ENCODE data around the gene NFIX. TPM values are rescaled to one million over a fixed set of nuclear protein-coding genes. Genes with fewer than 3 reads are reported as not detected.
A peak's percentile ranks its signal among the peaks of the same experiment; 100 is the strongest.

Gene NFIX
- total RNA-seq, 1 donor from 2014 or later = 6.7 TPM

DNA sequence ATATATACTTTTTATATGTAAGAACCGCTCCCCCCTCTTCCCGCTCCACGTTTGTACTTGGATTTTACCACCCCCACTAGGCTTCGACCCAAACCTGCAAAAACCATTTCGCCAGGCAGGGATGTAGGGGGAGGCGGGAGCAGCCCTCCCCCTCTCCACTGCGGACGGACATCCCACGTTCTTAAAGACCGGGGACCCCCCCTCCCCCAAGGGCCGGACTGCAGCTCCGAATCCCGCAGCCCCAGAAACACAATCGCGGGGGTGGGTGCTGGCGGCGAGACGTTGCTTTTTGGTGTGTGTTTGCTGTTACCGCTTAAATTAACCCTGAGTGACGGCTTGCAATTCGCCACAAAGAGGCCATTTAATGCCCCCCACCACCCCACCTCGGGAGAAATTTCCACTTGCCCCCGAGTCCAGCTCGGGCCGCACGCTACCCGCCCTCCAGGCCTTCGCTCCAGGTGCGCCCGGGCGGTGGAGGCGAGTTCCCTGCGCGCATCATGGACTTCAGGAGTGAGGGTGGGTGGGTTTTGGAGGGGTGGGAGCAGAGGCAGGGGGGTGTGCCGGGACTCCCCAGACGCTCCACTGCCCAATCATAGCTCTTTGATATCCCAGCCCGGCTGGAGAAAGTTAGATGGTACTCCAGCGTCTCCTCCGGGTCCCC is 15.8 kb downstream of the NFIX start:
- H3K27me3 ChIP-seq (ENCODE audit: control insufficient read depth, insufficient read depth, low read length) = peaks cover 55% of the 10 kb centered on the region
- no peak for DNase-seq (ENCODE audit: low read depth)
- H3K4me3 ChIP-seq (ENCODE audit: low read depth, low read length) = no peak overlapping the region
- TF ChIP-seq, protein P1, sequence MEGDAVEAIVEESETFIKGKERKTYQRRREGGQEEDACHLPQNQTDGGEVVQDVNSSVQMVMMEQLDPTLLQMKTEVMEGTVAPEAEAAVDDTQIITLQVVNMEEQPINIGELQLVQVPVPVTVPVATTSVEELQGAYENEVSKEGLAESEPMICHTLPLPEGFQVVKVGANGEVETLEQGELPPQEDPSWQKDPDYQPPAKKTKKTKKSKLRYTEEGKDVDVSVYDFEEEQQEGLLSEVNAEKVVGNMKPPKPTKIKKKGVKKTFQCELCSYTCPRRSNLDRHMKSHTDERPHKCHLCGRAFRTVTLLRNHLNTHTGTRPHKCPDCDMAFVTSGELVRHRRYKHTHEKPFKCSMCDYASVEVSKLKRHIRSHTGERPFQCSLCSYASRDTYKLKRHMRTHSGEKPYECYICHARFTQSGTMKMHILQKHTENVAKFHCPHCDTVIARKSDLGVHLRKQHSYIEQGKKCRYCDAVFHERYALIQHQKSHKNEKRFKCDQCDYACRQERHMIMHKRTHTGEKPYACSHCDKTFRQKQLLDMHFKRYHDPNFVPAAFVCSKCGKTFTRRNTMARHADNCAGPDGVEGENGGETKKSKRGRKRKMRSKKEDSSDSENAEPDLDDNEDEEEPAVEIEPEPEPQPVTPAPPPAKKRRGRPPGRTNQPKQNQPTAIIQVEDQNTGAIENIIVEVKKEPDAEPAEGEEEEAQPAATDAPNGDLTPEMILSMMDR (IDR thresholded peaks at IDR 0.05; ENCODE audit: insufficient read depth, low read length, poor library complexity, severe bottlenecking) = no peak
- no peaks in the 10 kb centered on the region for H3K36me3 ChIP-seq (ENCODE audit: control insufficient read depth, insufficient read depth, low read length)

DNA sequence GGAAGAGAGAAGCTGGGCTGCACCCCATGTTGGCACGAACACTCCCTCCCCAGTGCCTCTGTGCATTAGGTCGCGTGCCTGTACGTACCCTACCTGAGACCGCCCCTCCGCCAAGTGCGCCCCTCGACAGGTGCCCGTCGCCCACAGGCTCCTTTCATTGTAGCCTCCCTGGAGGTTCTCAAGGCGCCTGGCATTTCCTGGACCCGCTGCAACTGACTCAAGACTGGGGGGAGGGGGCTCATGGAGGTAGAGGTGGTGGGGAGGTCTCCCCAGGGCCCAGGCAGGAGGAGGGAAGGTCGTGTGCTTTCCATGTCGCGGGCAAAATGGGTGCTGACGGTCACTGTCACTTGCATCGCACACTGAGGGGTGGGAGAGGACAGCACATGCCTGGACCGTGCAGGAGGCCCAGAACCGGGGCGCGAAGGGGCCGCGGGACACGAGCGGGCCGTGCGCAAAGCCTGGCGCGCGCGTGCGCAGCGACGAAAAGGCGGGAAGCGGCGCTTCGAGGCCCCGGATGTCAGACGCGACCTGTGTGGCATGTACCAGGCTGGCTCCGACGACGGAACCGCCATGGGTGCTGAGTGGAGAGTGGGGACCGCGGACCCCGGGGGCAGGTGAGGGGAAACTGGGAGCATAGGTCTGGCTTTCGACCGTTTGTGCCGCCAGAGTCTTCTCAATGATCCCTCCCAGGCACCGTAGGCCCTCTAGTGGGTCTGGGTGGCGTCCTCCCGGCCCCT is 16.5 kb downstream of the NFIX start:
- peaks cover 54% of the 10 kb centered on the region for H3K27me3 ChIP-seq (ENCODE audit: control insufficient read depth, insufficient read depth, low read length)
- TF ChIP-seq, protein P1 (IDR thresholded peaks at IDR 0.05; ENCODE audit: insufficient read depth, low read length, poor library complexity, severe bottlenecking) = no peak
- no peaks in the 10 kb centered on the region for H3K36me3 ChIP-seq (ENCODE audit: control insufficient read depth, insufficient read depth, low read length)
- no peak for DNase-seq (ENCODE audit: low read depth)
- no peak overlapping the region for H3K4me3 ChIP-seq (ENCODE audit: low read depth, low read length)

DNA sequence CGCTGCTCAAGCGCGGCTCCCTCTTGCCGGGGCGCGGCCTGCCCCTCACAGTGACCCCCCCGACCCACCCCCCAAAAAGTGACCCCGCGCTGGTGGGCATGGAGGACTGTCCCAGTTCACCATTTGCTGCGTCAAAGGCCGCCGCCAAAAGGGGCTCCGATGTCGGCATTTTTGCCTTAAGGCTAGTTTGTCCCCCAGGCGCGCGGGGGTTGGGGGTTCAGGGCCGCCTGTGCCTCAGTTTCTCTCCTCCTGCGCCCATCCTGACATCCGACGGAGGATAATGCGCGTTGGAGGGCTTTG is 17.1 kb downstream of the NFIX start:
- DNase-seq (ENCODE audit: low read depth) = no peak
- TF ChIP-seq, protein P1 (IDR thresholded peaks at IDR 0.05; ENCODE audit: insufficient read depth, low read length, poor library complexity, severe bottlenecking) = no peak
- Histone ChIP-seq H3K27me3 (ENCODE audit: control insufficient read depth, insufficient read depth, low read length) (peaks cover 54% of the 10 kb centered on the region), H3K4me3 (ENCODE audit: low read depth, low read length) (peak overlapping the region; percentile 6), H3K36me3 (ENCODE audit: control insufficient read depth, insufficient read depth, low read length) (no peaks in the 10 kb centered on the region)

DNA sequence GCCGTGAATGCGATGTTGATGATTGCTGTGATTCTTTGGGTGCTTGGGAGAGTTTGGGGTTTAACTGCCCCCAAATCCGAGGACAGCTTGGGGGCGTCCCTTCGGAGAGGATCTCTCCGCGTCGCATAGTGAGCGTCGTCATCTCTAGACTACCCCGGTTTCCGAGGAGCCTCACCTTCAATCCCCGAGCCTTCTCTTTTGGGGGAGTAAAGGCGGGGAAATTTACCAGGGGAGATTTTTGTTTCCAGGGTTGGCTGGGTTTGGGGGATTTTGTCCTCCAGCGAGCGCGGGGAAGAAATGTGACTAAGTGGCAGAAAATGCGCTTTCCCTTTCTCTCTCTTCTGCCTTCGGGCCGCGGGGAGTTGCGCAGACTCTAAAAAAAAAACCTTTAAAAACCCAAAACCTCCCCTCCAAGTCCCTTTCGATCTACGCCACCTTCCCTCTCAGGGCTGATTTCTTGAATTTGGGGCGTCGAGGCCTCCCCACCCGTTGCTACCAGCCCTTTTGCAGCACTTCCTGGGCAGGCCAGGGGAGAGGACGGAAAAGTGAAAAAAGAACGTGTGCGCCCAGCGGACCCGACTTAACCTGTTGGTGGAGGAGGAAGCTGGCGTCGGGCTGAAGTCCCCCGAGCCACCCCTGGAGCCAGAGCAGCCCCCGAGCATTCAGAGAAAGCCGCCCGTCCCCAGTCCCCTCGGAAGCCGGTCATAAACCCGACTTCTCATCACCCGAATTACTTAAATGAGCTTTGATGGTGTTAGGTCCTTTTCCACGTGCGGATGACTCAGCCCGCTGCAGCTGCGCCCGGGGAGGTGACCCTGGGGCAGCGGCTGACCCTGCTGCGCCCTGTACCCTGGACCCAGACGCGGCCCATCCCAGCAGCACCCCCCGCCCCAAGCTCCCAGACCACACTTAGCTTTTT is 17.7 kb downstream of the NFIX start:
- no peak for DNase-seq (ENCODE audit: low read depth)
- peaks cover 58% of the 10 kb centered on the region for H3K27me3 ChIP-seq (ENCODE audit: control insufficient read depth, insufficient read depth, low read length)
- no peaks in the 10 kb centered on the region for H3K36me3 ChIP-seq (ENCODE audit: control insufficient read depth, insufficient read depth, low read length)
- TF ChIP-seq, protein P1 (IDR thresholded peaks at IDR 0.05; ENCODE audit: insufficient read depth, low read length, poor library complexity, severe bottlenecking) = no peak
- peak overlapping the region; percentile 28 for H3K4me3 ChIP-seq (ENCODE audit: low read depth, low read length)

DNA sequence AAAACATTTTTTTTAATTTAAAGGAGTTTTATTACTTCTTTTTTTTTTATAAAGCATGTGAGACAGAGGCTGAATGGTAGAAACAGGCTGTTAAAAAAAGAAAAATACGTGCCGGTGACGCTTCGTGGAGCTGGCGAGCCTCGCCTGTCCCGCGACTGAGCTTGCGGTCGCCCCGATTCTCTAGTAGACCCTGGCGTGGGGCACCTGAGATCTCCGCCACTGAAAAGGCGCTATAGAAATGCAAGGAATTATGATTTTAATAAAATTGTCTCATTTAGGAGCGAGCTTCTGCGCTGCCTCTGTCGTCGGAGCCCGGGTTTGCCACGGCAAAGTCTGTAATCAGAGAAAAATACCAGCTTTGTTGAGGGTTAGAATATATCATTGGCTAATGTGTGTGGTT is 18.4 kb downstream of the NFIX start:
- DNase-seq (ENCODE audit: low read depth) = no peak
- Histone ChIP-seq H3K27me3 (ENCODE audit: control insufficient read depth, insufficient read depth, low read length) (peaks cover 57% of the 10 kb centered on the region), H3K4me3 (ENCODE audit: low read depth, low read length) (peak overlapping the region; percentile 5), H3K36me3 (ENCODE audit: control insufficient read depth, insufficient read depth, low read length) (no peaks in the 10 kb centered on the region)
- TF ChIP-seq, protein P1 (IDR thresholded peaks at IDR 0.05; ENCODE audit: insufficient read depth, low read length, poor library complexity, severe bottlenecking) = no peak
